HepG2 (cell line): Measurements from ENCODE around the gene C16orf95. TPM values are rescaled to one million over a fixed set of nuclear protein-coding genes. Genes with fewer than 3 reads are reported as not detected.

Experiments
- ATAC-seq: fragments of 200-7000 bp; cut with Tn5 transposase; 3 replicates; pipeline ENCODE4 v1.9.1; 2020; ENCODE audit warnings: mild to moderate bottlenecking, moderate library complexity
- BruUV-seq: library from RNA; stranded (reverse); fragments of 400-500 nt; replicated peaks from 2 replicates; lab custom pipeline; 2021; lab: Mats Ljungman, UMichigan
- CTCF ChIA-PET: fragments of 300-600 bp; formaldehyde crosslinking; extraction: SDS; loops from one replicate; lab custom pipeline; 2021; ENCODE audit warnings: low total read pairs, inconsistent platforms, low intra/inter-chr PET ratio; lab: Yijun Ruan, JAX
- POLR2A ChIA-PET: fragments of 350-600 bp; sonication (Branson Sonifier 250); formaldehyde crosslinking; loops from one replicate; lab custom pipeline; 2020; ENCODE audit warnings: antibody characterized with exemption, inconsistent platforms; lab: Yijun Ruan, JAX
- DNase-seq: peaks from one replicate; pipeline ENCODE4 v3.0.0-alpha.2; 2015; ENCODE audit warnings: low spot score
- FAIRE-seq: peaks from 3 replicates; lab custom pipeline; 2011; peaks lifted over from hg19 to GRCh38; lab: Jason Lieb, UNC
- H2AFZ ChIP-seq: one replicate; pipeline ENCODE4 v1.6.1; 2011; ENCODE audit warnings: low read length, inconsistent platforms
- H3K27ac ChIP-seq: fragments of 300-600 bp; 3 replicates; pipeline ENCODE4 v1.8.0; 2011; ENCODE audit warnings: mixed run types, mild to moderate bottlenecking, mixed read lengths, low read length, inconsistent platforms; ENCODE audit not compliant: insufficient read depth; ENCODE audit errors: extremely low read length
- H3K27me3 ChIP-seq, 2 experiments: fragments of 200-600 bp in 1 of 2; 2 replicates in 1 of 2; 3 replicates in 1 of 2; pipeline versions ENCODE4 v1.6.0 to v1.8.0; 2011; ENCODE audit warnings: low read length in 2 of 2, mild to moderate bottlenecking in 2 of 2, moderate library complexity in 2 of 2, inconsistent platforms in 1 of 2; ENCODE audit not compliant: insufficient read depth in 2 of 2, control insufficient read depth in 1 of 2
- H3K36me3 ChIP-seq, 2 experiments: fragments of 200-600 bp in 1 of 2; replicated peaks in 1 of 2; 2 replicates in 1 of 2; 3 replicates in 1 of 2; pipeline versions ENCODE4 v1.5.1 to v1.8.0; 2011; ENCODE audit warnings: low read length in 2 of 2, inconsistent platforms in 1 of 2; ENCODE audit not compliant: insufficient read depth in 2 of 2, control insufficient read depth in 1 of 2
- H3K4me1 ChIP-seq: 2 replicates; pipeline ENCODE4 v1.5.1; 2012; ENCODE audit warnings: low read length, inconsistent platforms; ENCODE audit not compliant: insufficient read depth
- H3K4me2 ChIP-seq: 2 replicates; pipeline ENCODE4 v1.6.0; 2011; ENCODE audit warnings: low read depth, low read length, inconsistent platforms
- H3K4me3 ChIP-seq, 3 experiments: fragments of 200-600 bp in 1 of 3; sonication (generic), shearing (Covaris generic) in 1 of 3; replicated peaks in 1 of 3; 2 replicates each; pipeline ENCODE4 v1.5.1; 2011 to 2016; ENCODE audit warnings: low read length in 3 of 3, inconsistent platforms in 2 of 3, low read depth in 2 of 3, mild to moderate bottlenecking in 2 of 3, control low read depth in 1 of 3, mixed read lengths in 1 of 3; ENCODE audit not compliant: insufficient read depth in 1 of 3
- H3K79me2 ChIP-seq: one replicate; pipeline ENCODE4 v1.6.1; 2011; ENCODE audit warnings: low read length, inconsistent platforms; ENCODE audit not compliant: insufficient read depth
- H3K9ac ChIP-seq: 2 replicates; pipeline ENCODE4 v1.6.0; 2011; ENCODE audit warnings: mild to moderate bottlenecking, low read depth, low read length, inconsistent platforms; ENCODE audit not compliant: insufficient read depth
- H3K9me3 ChIP-seq: 2 replicates; pipeline ENCODE4 v1.5.1; 2012; ENCODE audit warnings: mild to moderate bottlenecking, low read length
- H4K20me1 ChIP-seq: 2 replicates; pipeline ENCODE4 v1.6.0; 2011; ENCODE audit warnings: inconsistent platforms, mild to moderate bottlenecking, low read length, moderate library complexity; ENCODE audit not compliant: insufficient read depth
- AGO1 ChIP-seq: fragments of 200-400 bp; formaldehyde crosslinking; IDR thresholded peaks from 2 replicates; pipeline ENCODE4 v1.6.1; 2017; ENCODE audit warnings: mild to moderate bottlenecking, low read depth, low read length, moderate library complexity; ENCODE audit not compliant: poor library complexity, severe bottlenecking
- AGO2 ChIP-seq: fragments of 200-400 bp; formaldehyde crosslinking; optimal IDR thresholded peaks from 2 replicates; pipeline ENCODE3; 2017; ENCODE audit warnings: mild to moderate bottlenecking, low read depth, low read length, moderate library complexity
- AKAP8 ChIP-seq: sonication (generic); formaldehyde crosslinking; IDR thresholded peaks from 2 replicates; pipeline ENCODE4 v1.5.1; 2020; ENCODE audit warnings: mild to moderate bottlenecking, missing genetic modification reagents
- EHMT2 ChIP-seq: fragments of 200-600 bp; sonication (generic); IDR thresholded peaks from 2 replicates; pipeline ENCODE4 v1.7.0; 2017; ENCODE audit warnings: antibody characterized with exemption, low read depth, low read length, borderline replicate concordance
- NFE2 ChIP-seq: sonication (generic); formaldehyde crosslinking; IDR thresholded peaks from 2 replicates; pipeline ENCODE4 v1.4.0; 2020; ENCODE audit warnings: missing genetic modification reagents
- POLR2A ChIP-seq, 2 experiments: IDR thresholded peaks; 2 replicates each; pipeline ENCODE4 v1.6.1; 2011; ENCODE audit warnings: low read depth in 2 of 2, low read length in 2 of 2, mild to moderate bottlenecking in 1 of 2, moderate library complexity in 1 of 2; ENCODE audit not compliant: insufficient read depth in 1 of 2
- RBM22 ChIP-seq: fragments of 200-400 bp; formaldehyde crosslinking; optimal IDR thresholded peaks from 2 replicates; pipeline ENCODE3; 2017; ENCODE audit warnings: mild to moderate bottlenecking, low read length, moderate library complexity
- SSRP1 ChIP-seq: IDR thresholded peaks from 2 replicates; pipeline ENCODE4 v1.6.1; 2016; ENCODE audit warnings: control low read depth
- THRA ChIP-seq: sonication (generic); formaldehyde crosslinking; IDR thresholded peaks from 2 replicates; pipeline ENCODE4 v1.4.0; 2020; ENCODE audit warnings: missing genetic modification reagents, borderline replicate concordance
- ZBTB4 ChIP-seq: sonication (generic); formaldehyde crosslinking; IDR thresholded peaks from 2 replicates; pipeline ENCODE4 v1.4.0; 2020; ENCODE audit warnings: missing genetic modification reagents, mild to moderate bottlenecking, borderline replicate concordance
- ZFP91 ChIP-seq: sonication (generic); formaldehyde crosslinking; IDR thresholded peaks from 2 replicates; pipeline ENCODE4 v1.9.0; 2022; ENCODE audit warnings: missing genetic modification reagents, mild to moderate bottlenecking, borderline replicate concordance
- ZNF138 ChIP-seq: sonication (generic); formaldehyde crosslinking; IDR thresholded peaks from 2 replicates; pipeline ENCODE4 v1.5.0; 2020; ENCODE audit warnings: mild to moderate bottlenecking, low read depth, missing genetic modification reagents
- ZNF891 ChIP-seq: sonication (generic); formaldehyde crosslinking; IDR thresholded peaks from 2 replicates; pipeline ENCODE4 v1.5.0; 2020; ENCODE audit warnings: mild to moderate bottlenecking, missing genetic modification reagents
- WGBS: methylation state at CpG from one replicate; pipeline ENCODE4 v1.1.6; 2017; ENCODE audit warnings: low lambda C conversion rate; 5-methylcytosine and 5-hydroxymethylcytosine counted together
- in situ Hi-C: cut with HindIII; loops from 2 replicates; pipeline ENCODE4 v1.10.0; 2017; ENCODE audit warnings: low pct_unique_long_range_greater_than_20kb; ENCODE audit not compliant: extremely low pct_ligation_motif_present
- intact Hi-C: fragments of 100-400 bp; cut with micrococcal nuclease; formaldehyde crosslinking; loops from one replicate; pipeline ENCODE4 v1.10.0; 2022; ENCODE audit not compliant: unreplicated experiment
- polyA plus RNA-seq, 8 experiments: library from polyadenylated mRNA; depleted of rRNA in 3 of 8; stranded (reverse) in 7 of 8; unstranded in 1 of 8; fragments of >200 nt; fragmentation: Illumina TruSeq in 4 of 8; extraction: Trizol in 4 of 8; gene quantifications; 2 replicates each; pipeline versions ENCODE4 v1.2.1 to v1.2.3, GENCODE V29; 2011 to 2016; ENCODE audit warnings: low read depth in 4 of 8, missing spikeins in 1 of 8, mixed read lengths in 1 of 8; ENCODE audit not compliant: insufficient read depth in 1 of 8
- total RNA-seq, 5 experiments: library from RNA; depleted of rRNA; stranded (reverse); fragments of >200 nt; fragmentation: Illumina TruSeq; extraction: Trizol; gene quantifications; 2 replicates each; pipeline ENCODE4 v1.2.3, GENCODE V29; 2016; ENCODE audit warnings: low read depth in 1 of 5

The C16orf95 gene
- total and polyA plus RNA-seq, 2 of the 13 experiments (the other 11 are each of a cell fraction or from before 2014, with no cell fraction given): 2.8 to 8.6 TPM

DNA sequence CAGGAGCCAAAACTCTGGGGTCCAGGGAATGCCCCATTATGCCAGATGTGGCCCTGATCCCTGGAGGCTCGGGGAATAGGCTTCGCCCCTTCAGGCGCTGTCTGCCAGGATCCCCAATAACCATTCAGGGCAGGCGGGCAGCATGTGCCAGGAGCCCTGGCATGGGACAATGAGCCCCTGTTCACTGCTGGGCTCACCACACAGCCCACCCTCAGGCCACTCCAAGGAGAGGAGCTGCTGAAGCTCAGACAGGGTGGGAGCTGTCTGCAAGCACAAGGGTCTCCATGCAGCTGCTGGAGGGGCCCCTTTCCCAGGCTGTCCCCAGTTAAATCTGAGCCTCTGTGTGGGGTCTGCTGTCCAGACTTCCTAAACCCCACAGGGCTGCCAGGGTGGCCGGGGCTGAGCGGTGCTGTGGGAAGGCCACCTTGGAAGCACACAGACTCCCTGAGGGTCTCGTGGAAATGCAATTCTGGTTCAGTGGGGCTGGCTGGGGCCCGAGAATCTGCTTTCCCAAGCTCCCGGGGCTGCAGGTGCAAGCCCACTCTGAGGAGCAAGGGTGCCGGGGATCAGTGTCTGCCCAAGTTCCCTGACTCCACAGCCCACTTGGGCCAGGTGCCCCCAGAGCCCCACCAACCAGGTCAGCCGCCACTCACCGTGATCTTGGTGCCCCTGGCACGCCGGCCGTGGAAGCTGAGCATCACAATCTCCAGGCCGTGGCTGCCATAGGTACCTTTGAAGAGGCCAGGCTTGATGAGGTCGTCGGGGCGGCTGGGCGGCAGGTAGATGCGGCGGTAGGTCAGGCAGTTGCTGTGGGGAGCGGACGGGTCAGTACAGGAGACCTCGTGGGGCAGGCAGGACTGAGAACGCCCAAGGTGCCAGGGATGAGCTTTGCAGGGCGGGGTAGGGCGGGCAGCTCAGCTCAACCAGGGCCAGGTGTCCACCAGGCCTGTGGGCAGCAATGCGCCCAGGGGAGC is 17.7 kb upstream of the C16orf95 start (continued):
- TF ChIP-seq AGO2 (peak; percentile 89), NFE2 (CRISPR knock-in tag) (no peak), AGO1 (no peak), THRA (CRISPR knock-in tag) (no peak)

DNA sequence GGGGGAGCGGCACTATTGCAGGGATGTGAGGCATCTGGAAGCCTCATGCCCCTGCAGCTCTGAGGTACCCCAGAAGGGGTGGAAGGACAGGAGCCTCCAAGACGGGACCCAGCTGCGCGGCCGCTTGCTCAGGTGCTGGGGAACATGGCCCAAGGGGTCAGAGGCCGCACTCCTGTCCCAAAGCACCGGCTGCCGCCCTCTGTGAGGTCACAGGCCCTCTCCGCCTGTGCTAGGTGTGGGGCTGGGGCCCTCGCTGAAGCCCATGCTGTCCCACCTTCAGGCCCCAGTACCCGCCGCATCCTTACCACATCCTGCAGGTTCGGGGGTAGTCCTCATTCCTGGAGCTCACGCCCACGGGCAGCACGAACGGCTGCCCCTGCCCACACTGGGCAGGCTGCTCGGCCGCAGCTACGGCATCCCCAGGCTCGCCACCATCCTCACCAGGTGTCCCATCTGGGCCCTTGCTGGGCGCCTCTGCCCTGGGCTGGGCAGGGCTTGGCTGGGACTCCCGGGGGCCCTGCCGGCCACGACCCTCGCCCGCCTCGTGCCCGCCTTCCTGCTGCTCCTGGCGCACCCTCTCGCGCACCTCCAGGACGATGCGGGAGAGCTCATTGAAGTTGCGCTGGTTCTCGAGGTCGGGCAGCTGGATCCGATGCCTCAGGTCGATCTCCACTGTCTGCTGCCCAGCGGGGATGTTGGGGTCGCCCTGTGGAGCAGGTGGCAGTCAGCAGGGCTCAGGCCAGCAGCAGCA is 16.6 kb upstream of the C16orf95 start:
- H3K9ac ChIP-seq: no peak overlapping the region
- H3K4me1 ChIP-seq: no peaks in the 10 kb centered on the region
- WGBS: 97% methylated on average over 24 of the region's 41 CpGs
- peaks cover 20% of the 10 kb centered on the region for H3K79me2 ChIP-seq
- DNase-seq (no peak), ATAC-seq (peak; percentile 4), FAIRE-seq (no peak)
- no peaks in the 10 kb centered on the region for H3K27me3 ChIP-seq
- no TSS peak for BruUV-seq
- H3K27ac ChIP-seq: no peak overlapping the region
- H3K9me3 ChIP-seq: no peaks in the 10 kb centered on the region
- intact Hi-C loops: no loop called here
- ChIA-PET POLR2A (interaction anchor here (0.9 to 3.4 kb wide), 4 partner anchors 14 to 49 kb away, joined by 3 to 20 read pairs (median 5); partner anchors contain the start of genes C16orf95 and FBXO31), CTCF (no interaction called here)
- H3K4me2 ChIP-seq: no peak overlapping the region
- H3K36me3 ChIP-seq: peaks cover 75 to 98% of the 10 kb centered on the region in 2 experiments
- no peak overlapping the region for H2AFZ ChIP-seq
- H4K20me1 ChIP-seq: peaks cover 83% of the 10 kb centered on the region; the same call in 1 of the 2 replicates
- H3K4me3 ChIP-seq: no peak overlapping the region
- in situ Hi-C loops: no loop called here
- peak; percentile 27 for TF ChIP-seq RBM22
- TF ChIP-seq ZBTB4: no peak
- peak; percentile 38; the same call in 1 of the 2 replicates for TF ChIP-seq ZFP91 (CRISPR knock-in tag)
- TF ChIP-seq AKAP8: 0 out of 2 replicates have a peak, but pooled peaks have one; percentile 44
- TF ChIP-seq ZNF891 (CRISPR knock-in tag): no peak
- peak in 1 of 2 experiments; percentile 33; a peak in 1 of 4 replicates for TF ChIP-seq POLR2A (IDR thresholded peaks at IDR 0.05; ENCODE audit: insufficient read depth in 1 of 2, low read depth in 2 of 2, low read length in 2 of 2)
- no peak for TF ChIP-seq ZNF138 (CRISPR knock-in tag)
- TF ChIP-seq SSRP1: peak; percentile 34; the same call in 1 of the 2 replicates
- no peak for TF ChIP-seq EHMT2
